Smooth muscle cell (in vitro differentiated cells): ENCODE results near the gene PRELID3B. TPM values are rescaled to one million over a fixed set of nuclear protein-coding genes. Genes with fewer than 3 reads are reported as not detected.
A peak's percentile ranks its signal among the peaks of the same experiment; 100 is the strongest.

Experiments
- DNase-seq: peaks from one replicate; lab custom pipeline; 2025; ENCODE audit not compliant: unreplicated experiment; lab: John Stamatoyannopoulos, UW
- H2AFZ ChIP-seq: fragments of 200-600 bp; sonication (generic); 2 replicates; pipeline ENCODE4 v1.6.0; 2016; ENCODE audit warnings: antibody characterized with exemption, low read depth, mild to moderate bottlenecking
- H3F3A ChIP-seq: fragments of 200-600 bp; sonication (generic); 2 replicates; pipeline ENCODE4 v1.6.0; 2017; ENCODE audit warnings: antibody characterized with exemption, low read depth
- H3K27ac ChIP-seq: fragments of 200-600 bp; sonication (generic); 2 replicates; pipeline ENCODE4 v1.5.1; 2016; ENCODE audit warnings: low read depth, mild to moderate bottlenecking
- H3K27me3 ChIP-seq: fragments of 200-600 bp; sonication (generic); 2 replicates; pipeline ENCODE4 v1.6.1; 2016; ENCODE audit warnings: low read depth, mild to moderate bottlenecking
- H3K36me3 ChIP-seq: fragments of 200-600 bp; sonication (generic); 2 replicates; pipeline ENCODE4 v1.5.1; 2016; ENCODE audit warnings: low read depth
- H3K4me1 ChIP-seq: fragments of 200-600 bp; sonication (generic); 2 replicates; pipeline ENCODE4 v1.5.1; 2016; ENCODE audit warnings: low read depth
- H3K4me2 ChIP-seq: fragments of 200-600 bp; sonication (generic); 2 replicates; pipeline ENCODE4 v1.6.0; 2016; ENCODE audit warnings: mild to moderate bottlenecking
- H3K4me3 ChIP-seq: fragments of 200-600 bp; sonication (generic); 2 replicates; pipeline ENCODE4 v1.5.1; 2016; ENCODE audit warnings: mild to moderate bottlenecking
- H3K79me2 ChIP-seq: fragments of 200-600 bp; sonication (generic); 2 replicates; pipeline ENCODE4 v1.6.0; 2016; ENCODE audit warnings: low read depth, mild to moderate bottlenecking
- H3K9ac ChIP-seq: fragments of 200-600 bp; sonication (generic); 2 replicates; pipeline ENCODE4 v1.6.0; 2016; ENCODE audit warnings: low read depth
- H3K9me3 ChIP-seq: fragments of 200-600 bp; sonication (generic); replicated peaks from 2 replicates; pipeline ENCODE4 v1.5.1; 2016; ENCODE audit warnings: low read depth
- H4K20me1 ChIP-seq: fragments of 200-600 bp; sonication (generic); 2 replicates; pipeline ENCODE4 v1.6.0; 2016; ENCODE audit warnings: low read depth
- WGBS: methylation state at CpG from one replicate; pipeline ENCODE4 v1.1.7; 2016; ENCODE audit warnings: low lambda C conversion rate; 5-methylcytosine and 5-hydroxymethylcytosine counted together
- polyA plus RNA-seq: library from polyadenylated mRNA; unstranded; fragments of >200 nt; fragmentation: Nextera tagmentation; extraction: Ambion mirVana; gene quantifications from 2 replicates; pipeline ENCODE4 v1.2.1, GENCODE V29; 2016
- total RNA-seq: library from RNA; depleted of rRNA; stranded (reverse); fragments of >200 nt; gene quantifications from 2 replicates; pipeline ENCODE4 v1.2.3, GENCODE V29; 2014
- TF ChIP-seq, protein P1 (sequence below): fragments of 200-600 bp; sonication (generic); IDR thresholded peaks from 2 replicates; pipeline ENCODE4 v1.5.1; 2017; ENCODE audit warnings: borderline replicate concordance, mild to moderate bottlenecking, antibody characterized with exemption; ENCODE audit not compliant: insufficient read depth, poor library complexity, severe bottlenecking

The PRELID3B gene
- total and polyA plus RNA-seq, 2 experiments from 2014 or later: 20.9 to 44.9 TPM

DNA sequence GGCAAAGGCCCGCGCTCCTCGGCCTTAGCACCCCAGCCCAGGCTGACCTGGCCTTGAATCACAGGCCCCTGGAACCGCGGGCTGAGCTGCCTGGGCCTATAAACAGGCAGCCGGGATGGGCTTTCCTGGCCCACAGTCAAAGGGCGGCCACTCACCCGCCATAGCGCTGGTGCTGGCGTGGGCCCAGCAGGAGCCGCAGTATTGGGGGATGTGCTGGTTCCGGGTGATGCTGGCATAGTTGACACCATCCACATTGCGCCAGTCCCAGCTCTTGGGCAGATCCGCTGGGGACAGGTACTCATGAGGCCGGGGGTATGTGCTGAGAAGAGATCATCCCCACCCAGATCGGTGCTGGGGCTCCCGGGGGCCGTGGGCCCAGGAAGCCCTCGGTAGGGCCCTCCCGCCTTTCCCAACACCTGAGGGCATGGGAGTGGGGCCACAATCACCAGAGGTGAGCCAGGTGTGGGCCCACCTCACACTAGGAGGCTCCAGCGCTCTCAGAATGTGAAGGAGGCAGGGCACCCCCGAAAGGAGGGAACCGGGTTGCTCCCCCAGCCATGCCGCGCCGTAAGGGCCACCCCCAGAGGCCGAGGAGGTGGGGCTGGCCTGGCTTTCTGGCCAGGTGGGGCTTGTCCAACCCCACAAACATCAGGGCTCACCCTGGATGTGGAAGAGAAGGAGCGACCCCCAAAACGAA, 36.3 kb downstream of the PRELID3B start:
- whole genome bisulfite sequencing: 60% methylated on average over 29 of the region's 29 CpGs
- TF ChIP-seq, protein P1, sequence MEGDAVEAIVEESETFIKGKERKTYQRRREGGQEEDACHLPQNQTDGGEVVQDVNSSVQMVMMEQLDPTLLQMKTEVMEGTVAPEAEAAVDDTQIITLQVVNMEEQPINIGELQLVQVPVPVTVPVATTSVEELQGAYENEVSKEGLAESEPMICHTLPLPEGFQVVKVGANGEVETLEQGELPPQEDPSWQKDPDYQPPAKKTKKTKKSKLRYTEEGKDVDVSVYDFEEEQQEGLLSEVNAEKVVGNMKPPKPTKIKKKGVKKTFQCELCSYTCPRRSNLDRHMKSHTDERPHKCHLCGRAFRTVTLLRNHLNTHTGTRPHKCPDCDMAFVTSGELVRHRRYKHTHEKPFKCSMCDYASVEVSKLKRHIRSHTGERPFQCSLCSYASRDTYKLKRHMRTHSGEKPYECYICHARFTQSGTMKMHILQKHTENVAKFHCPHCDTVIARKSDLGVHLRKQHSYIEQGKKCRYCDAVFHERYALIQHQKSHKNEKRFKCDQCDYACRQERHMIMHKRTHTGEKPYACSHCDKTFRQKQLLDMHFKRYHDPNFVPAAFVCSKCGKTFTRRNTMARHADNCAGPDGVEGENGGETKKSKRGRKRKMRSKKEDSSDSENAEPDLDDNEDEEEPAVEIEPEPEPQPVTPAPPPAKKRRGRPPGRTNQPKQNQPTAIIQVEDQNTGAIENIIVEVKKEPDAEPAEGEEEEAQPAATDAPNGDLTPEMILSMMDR: no peak
- Histone ChIP-seq H4K20me1 (peaks cover 8% of the 10 kb centered on the region), H3K4me3 (peak overlapping the region; percentile 76), H3K4me2 (peak overlapping the region; percentile 100), H3K36me3 (no peaks in the 10 kb centered on the region), H3K27ac (no peak overlapping the region), H2AFZ (peak overlapping the region; percentile 63), H3K4me1 (peaks cover 16% of the 10 kb centered on the region), H3K9ac (peak overlapping the region; percentile 93), H3K9me3 (no peaks in the 10 kb centered on the region), H3K27me3 (no peaks in the 10 kb centered on the region), H3K79me2 (peaks cover 18% of the 10 kb centered on the region), H3F3A (no peaks in the 10 kb centered on the region)
- no peak for DNase-seq

DNA sequence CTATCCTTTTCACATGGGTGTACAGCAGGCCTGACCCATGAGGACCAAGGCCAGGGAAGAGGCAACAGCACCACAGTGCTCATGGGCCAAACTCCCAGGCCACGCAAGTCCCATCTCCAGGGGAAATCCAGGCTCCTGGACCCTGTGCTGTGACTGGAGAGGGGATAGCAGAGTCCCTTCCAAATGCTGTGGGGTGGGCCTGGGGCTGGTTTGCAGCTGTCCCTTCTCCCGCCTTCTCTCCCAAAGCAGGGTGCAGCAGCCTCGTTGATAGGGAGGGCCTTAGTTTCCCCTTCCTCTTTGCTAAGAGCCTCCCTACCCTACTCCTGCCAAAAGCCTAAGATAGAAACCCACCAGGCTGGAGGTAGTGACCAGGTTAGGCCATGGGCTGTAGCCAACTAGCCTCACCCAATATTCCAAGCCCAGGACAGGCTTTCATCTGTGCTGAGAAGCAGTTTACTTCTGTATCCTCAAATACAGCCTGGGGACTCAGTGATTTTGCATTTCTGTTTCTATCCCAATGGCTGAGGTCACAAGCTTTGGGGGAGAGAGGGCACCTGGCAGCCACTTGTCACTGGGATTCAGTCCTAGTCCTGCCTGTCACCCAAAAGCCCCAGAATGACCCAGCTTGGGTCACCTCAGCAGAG, 36.9 kb downstream of the PRELID3B start:
- no peak overlapping the region for H2AFZ ChIP-seq
- H3K4me1 ChIP-seq: peaks cover 13% of the 10 kb centered on the region
- TF ChIP-seq, protein P1: no peak
- H3K27ac ChIP-seq: no peak overlapping the region
- H3K79me2 ChIP-seq: peaks cover 18% of the 10 kb centered on the region
- H4K20me1 ChIP-seq: peaks cover 8% of the 10 kb centered on the region
- WGBS: 91% methylated on average over 3 of the region's 3 CpGs
- no peak for DNase-seq
- peak overlapping the region; percentile 76 for H3K4me3 ChIP-seq
- no peaks in the 10 kb centered on the region for H3K36me3 ChIP-seq
- H3K4me2 ChIP-seq: peak overlapping the region; percentile 100
- H3K27me3 ChIP-seq: no peaks in the 10 kb centered on the region
- no peaks in the 10 kb centered on the region for H3K9me3 ChIP-seq
- no peaks in the 10 kb centered on the region for H3F3A ChIP-seq
- peak overlapping the region; percentile 93 for H3K9ac ChIP-seq

DNA sequence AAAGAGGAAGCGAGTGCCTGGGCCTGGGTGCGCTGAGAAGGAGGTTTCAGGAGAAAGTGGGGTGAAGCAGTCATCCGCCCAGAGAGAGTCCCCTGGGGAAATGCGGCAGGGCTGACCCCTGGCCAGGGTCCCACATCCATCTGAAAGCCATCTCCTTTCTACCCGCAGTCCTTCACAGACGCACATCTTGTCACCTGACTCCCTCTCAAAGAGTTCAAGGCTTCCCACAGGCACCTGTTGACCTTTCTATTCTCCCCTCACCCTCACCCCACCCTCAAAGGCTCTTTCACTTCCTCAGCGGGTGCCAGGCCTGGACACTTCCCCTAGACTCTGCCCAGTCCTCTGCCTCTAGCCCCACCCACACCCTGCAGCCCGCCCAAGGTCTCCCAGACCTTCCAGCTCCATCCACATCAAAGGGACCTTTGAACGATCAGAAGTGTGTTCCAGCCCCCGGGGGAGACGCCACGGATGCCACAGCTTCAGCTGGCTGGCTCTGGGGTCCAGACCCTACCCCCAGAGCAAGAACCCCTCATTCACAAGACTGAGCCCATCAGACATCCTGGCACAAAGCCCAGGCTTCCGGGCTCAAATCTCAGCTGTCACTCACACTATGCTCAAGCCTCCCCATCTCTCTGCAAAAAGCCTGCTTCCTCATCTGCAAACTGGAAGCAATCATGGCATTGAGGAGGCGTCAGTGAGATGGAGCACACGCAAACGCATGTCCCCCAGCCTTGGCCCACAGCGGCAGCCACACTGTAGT, 37.6 kb downstream of the PRELID3B start:
- H3K4me3 ChIP-seq: no peak overlapping the region
- peaks cover 11% of the 10 kb centered on the region for H3K4me1 ChIP-seq
- no peaks in the 10 kb centered on the region for H3K9me3 ChIP-seq
- no peak overlapping the region for H3K9ac ChIP-seq
- H3K36me3 ChIP-seq: no peaks in the 10 kb centered on the region
- peak overlapping the region; percentile 100 for H3K4me2 ChIP-seq
- no peak overlapping the region for H3K27ac ChIP-seq
- H3K79me2 ChIP-seq: peaks cover 18% of the 10 kb centered on the region
- 91% methylated on average over 16 of the region's 17 CpGs for WGBS
- H4K20me1 ChIP-seq: peaks cover 8% of the 10 kb centered on the region
- TF ChIP-seq, protein P1: no peak
- H3F3A ChIP-seq: no peaks in the 10 kb centered on the region
- H2AFZ ChIP-seq: no peak overlapping the region
- DNase-seq: no peak
- no peaks in the 10 kb centered on the region for H3K27me3 ChIP-seq
